Tongue (tissue), 1 donor: ENCODE measurements around the gene OR2V1. TPM values are rescaled to one million over a fixed set of nuclear protein-coding genes. Genes with fewer than 3 reads are reported as not detected.

Experiments used
- total RNA-seq: library from RNA; depleted of rRNA; stranded (reverse); fragments of >200 nt; gene quantifications from one replicate; pipeline ENCODE4 v1.2.3, GENCODE V29; 2014

The OR2V1 gene
- total RNA-seq, 1 donor from 2014 or later: not detected

Other genes with a start within 250 kb of the OR2V1 start
- not detected for gene BTNL8, start 232.0 kb downstream of the OR2V1 start, total RNA-seq
- not detected for gene BTNL3, start 142.3 kb downstream of the OR2V1 start, total RNA-seq
- gene BTNL9, start 90.9 kb downstream of the OR2V1 start, total RNA-seq: 5.8 TPM
- not detected for gene OR2V2, start 16.4 kb upstream of the OR2V1 start, total RNA-seq
- gene TRIM7, start 74.0 kb upstream of the OR2V1 start, total RNA-seq: 21.7 TPM
- gene TRIM41, start 92.1 kb upstream of the OR2V1 start, total RNA-seq: 20.9 TPM
- gene RACK1, start 112.7 kb upstream of the OR2V1 start, total RNA-seq: 2,469 TPM
- gene TRIM52, start 130.0 kb upstream of the OR2V1 start, total RNA-seq: 8.0 TPM
- gene OR4F3, start 236.1 kb upstream of the OR2V1 start, total RNA-seq: not detected